HG02870 (cell line): ENCODE measurements around the gene NOC4L.
A peak's percentile ranks its signal among the peaks of the same experiment; 100 is the strongest.
"Not testable (repeated sequence)": the region's sequence is repeated elsewhere in the genome, so short reads cannot be mapped to it uniquely, and the experiment has no call there.

ENCODE experiments used
- ATAC-seq: cut with Tn5 transposase; IDR thresholded peaks from one replicate; pipeline ENCODE4 v1.9.1; 2021; ENCODE audit warnings: mild to moderate bottlenecking, moderate library complexity; ENCODE audit not compliant: unreplicated experiment

NOC4L gene

GRCh38 chr12:132141976-132142678 is 2.1 kb upstream of the NOC4L start:
- ATAC-seq, result no peak

- no peak for ATAC-seq
Observed at GRCh38 chr12:132142679-132143335, 1.4 kb upstream of the NOC4L start.

- peak; percentile 28 for ATAC-seq
Observed at GRCh38 chr12:132143336-132144071, 753 bp upstream of the NOC4L start.

- no peak for ATAC-seq
Observed at GRCh38 chr12:132144810-132145168, 532 bp downstream of the NOC4L start.

GRCh38 chr12:132145334-132145733 is 1.1 kb downstream of the NOC4L start:
- no peak for ATAC-seq

- no peak for ATAC-seq
Observed at GRCh38 chr12:132146098-132146497, 1.8 kb downstream of the NOC4L start.

GRCh38 chr12:132146772-132147422 is 2.6 kb downstream of the NOC4L start:
- ATAC-seq, result no peak

- no peak for ATAC-seq
Observed at GRCh38 chr12:132147423-132148367, 3.4 kb downstream of the NOC4L start.

- ATAC-seq, result no peak
Observed at GRCh38 chr12:132148368-132149045, 4.2 kb downstream of the NOC4L start.

GRCh38 chr12:132149526-132149925 is 5.3 kb downstream of the NOC4L start:
- ATAC-seq, result not testable (repeated sequence)

- ATAC-seq, result no peak
Observed at GRCh38 chr12:132150780-132151144, 6.5 kb downstream of the NOC4L start.

- ATAC-seq, result no peak
Observed at GRCh38 chr12:132151145-132151765, 7.0 kb downstream of the NOC4L start.

- ATAC-seq, result no peak
Observed at GRCh38 chr12:132151766-132152410, 7.6 kb downstream of the NOC4L start.

GRCh38 chr12:132152411-132152821 is 8.2 kb downstream of the NOC4L start:
- no peak for ATAC-seq

GRCh38 chr12:132152953-132153352 is 8.7 kb downstream of the NOC4L start:
- no peak for ATAC-seq

GRCh38 chr12:132153501-132154340 is 9.5 kb downstream of the NOC4L start:
- ATAC-seq, result peak; percentile 79

- ATAC-seq, result peak; percentile 34
Observed at GRCh38 chr12:132154341-132154761, 10.1 kb downstream of the NOC4L start.
